ENCODE measurements around the gene ATAD2B. TPM values are rescaled to one million over a fixed set of nuclear protein-coding genes. Genes with fewer than 3 reads are reported as not detected.

The ATAD2B gene
- total RNA-seq = 8.6 and 11.2 TPM in 2 replicates

DNA sequence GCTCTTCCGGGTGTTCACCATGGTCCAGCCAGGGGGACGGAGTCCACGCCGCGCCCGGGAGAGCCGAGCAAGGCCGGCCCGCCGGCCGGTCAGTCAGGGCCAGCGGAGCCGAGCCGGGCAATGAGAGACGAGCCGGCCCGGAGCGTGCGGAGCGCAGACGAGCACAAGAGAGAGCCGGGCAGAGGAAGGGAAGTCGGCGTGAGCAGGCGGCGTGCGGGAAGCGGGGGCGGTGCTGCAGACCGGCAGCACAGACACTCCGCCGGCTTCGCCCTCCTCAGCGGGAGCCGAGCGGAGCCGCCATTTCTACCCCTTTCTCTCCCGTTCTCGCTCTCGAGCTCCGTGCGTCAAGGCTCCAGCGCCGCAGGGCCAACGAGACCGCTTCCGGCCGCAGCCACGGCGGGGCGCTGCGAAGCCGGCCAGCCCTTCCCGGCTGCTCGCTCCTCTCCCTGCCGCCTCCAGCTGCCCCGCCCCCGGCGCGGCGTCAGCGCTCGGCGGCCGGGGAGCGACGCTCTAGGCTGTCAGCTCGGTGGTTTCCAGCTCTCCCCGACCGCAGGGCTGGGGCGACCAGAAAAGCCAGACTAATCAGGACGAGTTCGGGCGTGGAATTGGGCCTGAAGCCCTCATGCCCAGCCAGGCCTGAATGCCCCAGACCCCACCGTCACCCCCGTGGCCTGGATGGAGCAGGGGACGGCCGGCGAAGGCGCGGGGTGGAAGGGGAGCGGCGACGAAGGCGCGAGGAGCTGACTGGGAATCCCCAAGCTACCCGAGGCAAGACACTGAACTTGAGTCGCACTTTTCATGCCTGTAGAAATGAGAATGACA is at the start of gene ATAD2B:
Gene ATAD2B (minus strand): TSS at position 374 of the 822 bp plus-strand sequence. CDS start 353 bp downstream, at position 21.

GRCh38 chr2:23939987-23940717 is 13.2 kb upstream of the ATAD2B start, which contains the start of gene UBXN2A:
UBXN2A (plus strand) TSS chr2:23940463; CDS start chr2:23958315, 17,852 bp downstream.

Other genes with a start within 250 kb of the ATAD2B start
- 13.4 and 15.9 TPM in 2 replicates for gene UBXN2A, start 13.3 kb upstream of the ATAD2B start, total RNA-seq
- 0.28 and 0.55 TPM in 2 replicates for gene MFSD2B, start 83.0 kb upstream of the ATAD2B start, total RNA-seq
- gene WDCP, start 120.3 kb upstream of the ATAD2B start, total RNA-seq = 6.1 and 7.8 TPM in 2 replicates
- gene FKBP1B, start 122.6 kb upstream of the ATAD2B start, total RNA-seq = 7.0 and 9.4 TPM in 2 replicates
- gene SF3B6, start 149.2 kb upstream of the ATAD2B start, total RNA-seq = 127 and 139 TPM in 2 replicates
- gene TP53I3, start 157.7 kb upstream of the ATAD2B start, total RNA-seq = 35.7 and 46.9 TPM in 2 replicates
- gene PFN4, start 196.2 kb upstream of the ATAD2B start, total RNA-seq = 0.28 and 0.46 TPM in 2 replicates
- 7.5 and 9.8 TPM in 2 replicates for gene FAM228B, start 196.3 kb upstream of the ATAD2B start, total RNA-seq
- under 0.01 and 0.18 TPM in 2 replicates for gene FAM228A, start 247.9 kb upstream of the ATAD2B start, total RNA-seq

Measured in smooth muscle cell of bladder (primary cell).